BLaER1 (cell line): ENCODE measurements around the gene TAF3.

Source experiments
- H3K27ac ChIP-seq: shearing (Covaris generic); formaldehyde crosslinking; 2 replicates; pipeline ENCODE4 v1.8.1; 2022
- H3K27me3 ChIP-seq: shearing (Covaris generic); formaldehyde crosslinking; 2 replicates; pipeline ENCODE4 v1.8.1; 2022
- H3K36me3 ChIP-seq: shearing (Covaris generic); formaldehyde crosslinking; 2 replicates; pipeline ENCODE4 v1.8.1; 2022
- H3K4me1 ChIP-seq: shearing (Covaris generic); formaldehyde crosslinking; 2 replicates; pipeline ENCODE4 v1.8.1; 2022
- H3K4me2 ChIP-seq: shearing (Covaris generic); formaldehyde crosslinking; 2 replicates; pipeline ENCODE4 v1.8.1; 2022
- H3K4me3 ChIP-seq: shearing (Covaris generic); formaldehyde crosslinking; 2 replicates; pipeline ENCODE4 v1.8.1; 2022
- H3K9ac ChIP-seq: shearing (Covaris generic); formaldehyde crosslinking; 2 replicates; pipeline ENCODE4 v1.8.1; 2022
- H3K9me3 ChIP-seq: shearing (Covaris generic); formaldehyde crosslinking; 2 replicates; pipeline ENCODE4 v1.8.1; 2022
- H4K20me1 ChIP-seq: shearing (Covaris generic); formaldehyde crosslinking; 2 replicates; pipeline ENCODE4 v1.8.1; 2022
- Cebpa-rat ChIP-seq: shearing (Covaris generic); IDR thresholded peaks from 2 replicates; pipeline ENCODE4 v1.8.1; 2022

Gene TAF3

GRCh38 chr10:7980196-7980595 is 161.9 kb downstream of the TAF3 start:
- Histone ChIP-seq H3K9me3 (no peaks in the 10 kb centered on the region), H3K36me3 (peaks cover 21% of the 10 kb centered on the region), H4K20me1 (no peaks in the 10 kb centered on the region), H3K4me2 (no peak overlapping the region), H3K27me3 (no peaks in the 10 kb centered on the region), H3K27ac (no peak overlapping the region), H3K4me1 (no peaks in the 10 kb centered on the region), H3K4me3 (no peak overlapping the region), H3K9ac (no peak overlapping the region)
- TF ChIP-seq Cebpa-rat, result no peak

DNA sequence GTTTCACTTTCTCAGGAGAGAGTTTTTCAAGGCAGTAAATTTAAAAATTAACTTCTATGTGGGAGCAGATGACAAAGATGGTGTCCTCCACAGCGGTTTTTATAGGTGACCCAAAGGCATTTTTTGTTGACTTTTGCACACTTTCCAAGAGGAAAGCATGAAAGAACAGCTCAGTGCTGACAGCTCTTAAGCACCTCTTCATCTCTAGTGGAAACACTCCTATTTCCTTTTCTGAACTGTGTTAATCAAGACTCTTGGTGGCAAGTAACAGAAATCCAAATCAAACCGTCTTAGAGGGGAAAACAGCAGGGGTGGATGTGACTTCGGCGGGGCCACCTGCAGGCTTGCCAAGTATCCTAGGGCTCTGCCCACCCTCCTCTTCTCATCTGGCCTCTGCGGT is 164.4 kb downstream of the TAF3 start:
- Histone ChIP-seq H3K27ac (no peak overlapping the region), H3K4me1 (no peaks in the 10 kb centered on the region), H3K4me3 (no peak overlapping the region), H3K36me3 (peaks cover 31% of the 10 kb centered on the region), H3K9me3 (no peaks in the 10 kb centered on the region), H3K4me2 (no peak overlapping the region), H3K9ac (no peak overlapping the region), H4K20me1 (no peaks in the 10 kb centered on the region), H3K27me3 (no peaks in the 10 kb centered on the region)
- no peak for TF ChIP-seq Cebpa-rat

GRCh38 chr10:7984325-7984724 is 166.0 kb downstream of the TAF3 start:
- no peak for TF ChIP-seq Cebpa-rat
- Histone ChIP-seq H3K4me2 (no peak overlapping the region), H3K27ac (no peak overlapping the region), H4K20me1 (no peaks in the 10 kb centered on the region), H3K27me3 (no peaks in the 10 kb centered on the region), H3K36me3 (peaks cover 31% of the 10 kb centered on the region), H3K4me1 (no peaks in the 10 kb centered on the region), H3K9ac (no peak overlapping the region), H3K9me3 (no peaks in the 10 kb centered on the region), H3K4me3 (no peak overlapping the region)

- Histone ChIP-seq H3K4me1 (no peaks in the 10 kb centered on the region), H3K4me2 (no peak overlapping the region), H3K9ac (no peak overlapping the region), H3K27me3 (no peaks in the 10 kb centered on the region), H3K4me3 (no peak overlapping the region), H3K9me3 (no peaks in the 10 kb centered on the region), H4K20me1 (no peaks in the 10 kb centered on the region), H3K27ac (no peak overlapping the region), H3K36me3 (peaks cover 32% of the 10 kb centered on the region)
- TF ChIP-seq Cebpa-rat, result no peak
Measured at GRCh38 chr10:7984896-7985295, 166.6 kb downstream of the TAF3 start.

GRCh38 chr10:7986851-7987250 is 168.5 kb downstream of the TAF3 start:
- Histone ChIP-seq H3K9ac (no peak overlapping the region), H3K9me3 (no peaks in the 10 kb centered on the region), H4K20me1 (no peaks in the 10 kb centered on the region), H3K36me3 (peaks cover 28% of the 10 kb centered on the region), H3K4me2 (no peak overlapping the region), H3K4me1 (no peaks in the 10 kb centered on the region), H3K27ac (no peak overlapping the region), H3K4me3 (no peak overlapping the region), H3K27me3 (no peaks in the 10 kb centered on the region)
- TF ChIP-seq Cebpa-rat, result no peak

DNA sequence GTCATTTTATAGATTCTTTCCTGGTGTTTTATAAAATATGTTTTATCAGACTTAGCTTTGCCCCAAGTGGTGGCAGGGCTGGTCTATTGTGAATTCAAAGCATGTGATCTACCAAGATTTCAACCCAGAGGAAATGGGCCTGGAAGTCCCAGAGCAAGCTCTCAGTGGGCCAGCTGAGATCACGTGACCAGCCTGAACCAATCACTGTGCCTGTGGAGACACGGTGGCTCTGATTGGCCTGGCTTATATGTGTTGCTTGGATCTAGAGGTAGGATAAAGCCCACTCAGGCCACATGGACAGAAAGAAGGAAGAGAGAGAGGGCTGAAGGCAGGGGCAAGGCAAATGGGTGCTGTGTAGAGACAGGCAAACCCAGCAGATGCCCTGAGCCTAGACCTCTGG is 170.7 kb downstream of the TAF3 start:
- TF ChIP-seq Cebpa-rat, result no peak
- Histone ChIP-seq H3K36me3 (peaks cover 28% of the 10 kb centered on the region), H3K9ac (no peak overlapping the region), H3K9me3 (no peaks in the 10 kb centered on the region), H3K4me1 (no peaks in the 10 kb centered on the region), H4K20me1 (no peaks in the 10 kb centered on the region), H3K4me2 (no peak overlapping the region), H3K27ac (no peak overlapping the region), H3K4me3 (no peak overlapping the region), H3K27me3 (no peaks in the 10 kb centered on the region)

DNA sequence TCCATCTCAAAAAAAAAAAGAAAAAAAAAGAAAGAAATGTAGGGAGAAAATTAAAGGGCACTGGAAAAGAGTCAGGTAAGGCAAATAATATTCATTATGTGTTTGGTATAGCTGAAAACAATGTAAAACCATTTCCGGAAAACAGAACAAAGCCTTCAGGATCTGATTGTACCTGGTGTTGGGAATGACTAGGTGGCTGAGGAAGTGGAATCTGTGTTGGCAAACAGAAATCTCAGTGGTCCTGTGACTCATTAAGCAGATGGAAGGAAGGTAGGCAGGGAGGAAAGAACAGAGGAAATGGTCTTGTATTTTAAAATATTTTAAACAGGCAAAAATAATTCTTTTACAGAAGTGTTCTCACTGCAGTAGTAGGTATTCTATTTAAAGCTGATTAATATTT is 180.5 kb downstream of the TAF3 start:
- H3K4me1 ChIP-seq, result no peaks in the 10 kb centered on the region
- H3K4me2 ChIP-seq, result no peak overlapping the region
- TF ChIP-seq Cebpa-rat, result no peak
- H3K27me3 ChIP-seq, result no peaks in the 10 kb centered on the region
- peaks cover 4% of the 10 kb centered on the region for H3K9me3 ChIP-seq
- H4K20me1 ChIP-seq, result no peaks in the 10 kb centered on the region
- H3K27ac ChIP-seq, result no peak overlapping the region
- 0 out of 2 replicates have a peak, but pooled peaks cover 7% of the 10 kb centered on the region for H3K36me3 ChIP-seq
- no peak overlapping the region for H3K9ac ChIP-seq
- no peak overlapping the region for H3K4me3 ChIP-seq

DNA sequence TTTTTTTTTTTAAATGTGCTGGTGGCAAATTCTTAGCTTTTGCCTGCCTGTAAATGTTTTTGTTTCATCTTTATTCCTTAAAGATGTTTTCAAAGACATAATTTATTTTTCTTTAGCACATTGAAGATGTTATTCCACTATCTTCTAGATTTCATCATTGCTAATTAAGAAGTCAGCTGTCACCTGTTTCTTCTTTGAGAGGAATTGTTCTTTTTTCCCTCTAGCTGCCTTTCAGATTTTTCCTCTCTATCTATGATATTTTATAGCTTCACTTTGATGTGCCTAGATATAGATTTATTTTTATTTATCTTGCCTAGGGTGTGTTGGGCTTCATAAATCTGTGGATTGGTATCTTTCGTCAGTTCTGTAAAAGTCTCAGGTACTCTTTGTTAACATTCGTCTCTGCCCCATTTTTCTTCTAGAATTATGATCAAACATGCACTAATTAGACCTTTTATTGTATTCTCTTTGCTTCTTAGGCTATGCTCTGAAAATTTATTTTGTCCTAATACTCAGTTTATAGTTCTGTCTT is 186.2 kb downstream of the TAF3 start:
- peaks cover 23% of the 10 kb centered on the region for H3K9me3 ChIP-seq
- no peak for TF ChIP-seq Cebpa-rat
- H3K36me3 ChIP-seq, result peaks cover 34% of the 10 kb centered on the region
- H3K9ac ChIP-seq, result no peak overlapping the region
- no peak overlapping the region for H3K27ac ChIP-seq
- no peak overlapping the region for H3K4me2 ChIP-seq
- no peak overlapping the region for H3K4me3 ChIP-seq
- H3K27me3 ChIP-seq, result no peaks in the 10 kb centered on the region
- H3K4me1 ChIP-seq, result peaks cover 9% of the 10 kb centered on the region
- H4K20me1 ChIP-seq, result no peaks in the 10 kb centered on the region

- Histone ChIP-seq H3K27me3 (no peaks in the 10 kb centered on the region), H3K4me3 (no peak overlapping the region), H3K4me2 (peak overlapping the region; percentile 28), H3K27ac (no peak overlapping the region), H3K4me1 (peaks cover 9% of the 10 kb centered on the region), H3K36me3 (peaks cover 53% of the 10 kb centered on the region), H4K20me1 (no peaks in the 10 kb centered on the region), H3K9ac (no peak overlapping the region), H3K9me3 (peaks cover 23% of the 10 kb centered on the region)
- no peak for TF ChIP-seq Cebpa-rat
Measured at GRCh38 chr10:8006274-8006999, 188.1 kb downstream of the TAF3 start.

GRCh38 chr10:8009031-8009430 is 190.7 kb downstream of the TAF3 start:
- H3K4me3 ChIP-seq, result no peak overlapping the region
- H3K9ac ChIP-seq, result no peak overlapping the region
- H3K36me3 ChIP-seq, result peaks cover 67% of the 10 kb centered on the region
- H3K4me2 ChIP-seq, result no peak overlapping the region
- H3K4me1 ChIP-seq, result peaks cover 9% of the 10 kb centered on the region
- peaks cover 17% of the 10 kb centered on the region for H3K9me3 ChIP-seq
- H3K27me3 ChIP-seq, result no peaks in the 10 kb centered on the region
- H4K20me1 ChIP-seq, result no peaks in the 10 kb centered on the region
- H3K27ac ChIP-seq, result no peak overlapping the region
- TF ChIP-seq Cebpa-rat, result no peak
